NAMALWA (cell line): Measurements from ENCODE around the gene C20orf204.
"Not testable (repeated sequence)": the region's sequence is repeated elsewhere in the genome, so short reads cannot be mapped to it uniquely, and the experiment has no call there.

Experiments
- DNase-seq: peaks from one replicate; pipeline ENCODE4 v3.0.0-alpha.2; 2015; ENCODE audit warnings: low spot score

C20orf204 gene

GRCh38 chr20:64084685-64085152 lies 48.7 kb downstream of the C20orf204 start:
- DNase-seq = no peak

DNA sequence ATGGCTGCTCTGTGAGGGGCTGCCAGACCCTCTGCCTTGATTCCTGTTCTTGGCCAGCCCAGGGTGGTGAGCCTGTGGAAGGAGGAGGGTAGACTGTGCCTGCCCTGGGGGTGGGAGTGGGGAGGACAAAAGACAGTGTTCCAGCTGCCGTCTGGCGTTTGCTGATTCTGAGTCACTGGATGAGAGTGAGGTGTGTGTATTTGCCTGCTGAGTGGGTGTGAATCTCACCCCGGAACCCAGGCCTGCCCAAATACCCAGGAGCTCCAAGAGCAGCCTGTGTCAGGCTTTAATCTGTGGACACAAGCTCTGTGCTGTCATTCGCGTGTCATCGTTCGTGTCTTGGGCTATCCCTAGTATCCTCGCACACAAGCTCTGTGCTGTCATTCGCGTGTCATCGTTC lies 50.8 kb downstream of the C20orf204 start:
- DNase-seq = no peak

GRCh38 chr20:64087226-64087825 lies 51.3 kb downstream of the C20orf204 start:
- not testable (repeated sequence) for DNase-seq

DNA sequence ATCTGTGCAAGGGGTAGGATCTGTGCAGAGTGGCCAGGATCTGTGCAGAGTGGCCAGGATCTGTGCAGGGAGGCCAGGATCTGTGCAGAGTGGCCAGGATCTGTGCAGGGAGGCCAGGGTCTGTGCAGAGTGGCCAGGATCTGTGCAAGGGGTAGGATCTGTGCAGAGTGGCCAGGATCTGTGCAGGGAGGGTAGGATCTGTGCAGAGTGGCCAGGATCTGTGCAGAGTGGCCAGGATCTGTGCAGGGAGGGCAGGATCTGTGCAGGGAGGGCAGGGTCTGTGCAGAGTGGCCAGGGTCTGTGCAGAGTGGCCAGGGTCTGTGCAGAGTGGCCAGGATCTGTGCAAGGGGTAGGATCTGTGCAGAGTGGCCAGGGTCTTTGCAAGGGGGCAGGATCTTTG lies 52.6 kb downstream of the C20orf204 start:
- not testable (repeated sequence) for DNase-seq
